ENCODE data around the gene FER. TPM values are rescaled to one million over a fixed set of nuclear protein-coding genes. Genes with fewer than 3 reads are reported as not detected.
"Not testable (repeated sequence)": the region's sequence is repeated elsewhere in the genome, so short reads cannot be mapped to it uniquely, and the experiment has no call there.

The FER gene
- total and polyA plus RNA-seq, 7 donors: 1.2 to 36.7 (median 24.2) TPM

GRCh38 chr5:108822211-108822947 lies 74.7 kb downstream of the FER start:
- 96 to 99% methylated on average over 7 of the region's 7 CpGs for WGBS, 2 donors
- peaks cover 0 to 21% (median 19%) of the 10 kb centered on the region in 4 donors for H3K4me1 ChIP-seq

GRCh38 chr5:108827131-108827530 lies 79.4 kb downstream of the FER start:
- intact Hi-C loops (cut with DNase I): no loop called here
- TF ChIP-seq POLR2A (IDR thresholded peaks at IDR 0.05) (no peak), POLR2AphosphoS5 (IDR thresholded peaks at IDR 0.05) (no peak), CTCF (IDR thresholded peaks at IDR 0.05) (no peak), EP300 (IDR thresholded peaks at IDR 0.05) (no peak)
- WGBS, 2 donors: 92 to 97% methylated on average over 1 of the region's 1 CpG

More at GRCh38 chr5:108822211-108822947, 74.7 kb downstream of the FER start:
- no peaks in the 10 kb centered on the region for H3K9me3 ChIP-seq
- H3K27ac ChIP-seq: no peak overlapping the region
- no peaks in the 10 kb centered on the region for H3K27me3 ChIP-seq
- TF ChIP-seq CTCF (IDR thresholded peaks at IDR 0.05) (no peak), EP300 (IDR thresholded peaks at IDR 0.05) (no peak), POLR2AphosphoS5 (IDR thresholded peaks at IDR 0.05) (no peak), POLR2A (IDR thresholded peaks at IDR 0.05) (no peak)
- no peak overlapping the region for H3K4me3 ChIP-seq
- no peak for DNase-seq
- intact Hi-C loops (cut with DNase I): no loop called here
- H3K36me3 ChIP-seq: no peaks in the 10 kb centered on the region

GRCh38 chr5:108830705-108831276 lies 83.1 kb downstream of the FER start:
- peaks cover 0 to 9% (median 0%) of the 10 kb centered on the region in 4 donors for H3K4me1 ChIP-seq
- no peaks in the 10 kb centered on the region for H3K27me3 ChIP-seq
- H3K36me3 ChIP-seq: no peaks in the 10 kb centered on the region
- no peak for TF ChIP-seq CTCF (IDR thresholded peaks at IDR 0.05)
- no peak for TF ChIP-seq EP300 (IDR thresholded peaks at IDR 0.05)
- TF ChIP-seq POLR2AphosphoS5 (IDR thresholded peaks at IDR 0.05): no peak
- TF ChIP-seq POLR2A (IDR thresholded peaks at IDR 0.05): no peak
- H3K27ac ChIP-seq: no peak overlapping the region
- intact Hi-C loops (cut with DNase I): no loop called here
- H3K9me3 ChIP-seq: no peaks in the 10 kb centered on the region
- no peak for DNase-seq
- WGBS, 2 donors: 91 to 95% methylated on average over 3 of the region's 3 CpGs
- H3K4me3 ChIP-seq: no peak overlapping the region

More at GRCh38 chr5:108827131-108827530, 79.4 kb downstream of the FER start:
- H3K36me3 ChIP-seq: no peaks in the 10 kb centered on the region
- no peaks in the 10 kb centered on the region for H3K27me3 ChIP-seq
- H3K9me3 ChIP-seq: no peaks in the 10 kb centered on the region
- H3K4me1 ChIP-seq: peaks cover 0 to 9% (median 0%) of the 10 kb centered on the region in 4 donors
- H3K27ac ChIP-seq: no peak overlapping the region
- no peak for DNase-seq
- no peak overlapping the region for H3K4me3 ChIP-seq

GRCh38 chr5:108836492-108836891 lies 88.8 kb downstream of the FER start:
- TF ChIP-seq EP300 (IDR thresholded peaks at IDR 0.05) (no peak), POLR2AphosphoS5 (IDR thresholded peaks at IDR 0.05) (no peak), CTCF (IDR thresholded peaks at IDR 0.05) (no peak), POLR2A (IDR thresholded peaks at IDR 0.05) (no peak)
- H3K36me3 ChIP-seq: peaks cover 0 to 7% (median 0%) of the 10 kb centered on the region in 4 donors
- H3K4me1 ChIP-seq: peaks cover 0 to 2% (median 0%) of the 10 kb centered on the region in 4 donors
- WGBS, 2 donors: 88 to 91% methylated on average over 2 of the region's 2 CpGs
- intact Hi-C loops (cut with DNase I): no loop called here
- no peaks in the 10 kb centered on the region for H3K27me3 ChIP-seq
- no peak for DNase-seq
- no peak overlapping the region for H3K27ac ChIP-seq
- H3K9me3 ChIP-seq: no peaks in the 10 kb centered on the region
- no peak overlapping the region for H3K4me3 ChIP-seq

DNA sequence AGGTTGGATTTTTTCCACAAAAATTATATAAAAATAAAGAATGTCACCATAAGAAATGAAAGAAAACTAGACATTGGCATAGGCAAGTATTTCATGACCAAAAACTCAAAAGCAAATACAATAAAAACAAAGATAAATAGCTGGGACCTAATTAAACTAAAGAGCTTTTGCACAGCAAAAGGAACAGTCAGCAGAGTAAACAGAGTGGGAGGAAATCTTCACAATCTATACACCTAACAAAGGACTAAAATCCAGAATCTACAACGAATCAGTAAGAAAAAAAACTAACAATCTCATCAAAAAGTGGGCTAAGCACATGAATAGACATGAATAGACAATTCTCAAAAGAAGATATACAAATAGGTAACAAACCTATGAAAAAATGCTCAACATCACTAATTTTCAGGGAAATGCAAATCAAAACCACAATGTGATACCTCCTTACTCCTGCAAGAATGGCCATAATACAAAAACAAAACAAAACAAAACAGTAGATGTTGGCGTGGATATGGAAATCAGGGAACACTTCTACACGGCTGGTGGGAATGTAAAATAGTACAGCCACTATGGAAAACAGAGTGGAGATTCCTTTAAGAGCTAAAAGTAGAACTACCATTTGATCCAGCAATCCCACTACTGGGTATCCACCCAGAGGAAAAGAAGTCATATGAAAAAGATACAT lies 94.7 kb downstream of the FER start:
- H3K4me1 ChIP-seq; intact Hi-C loops (cut with DNase I); DNase-seq; H3K36me3 ChIP-seq; H3K9me3 ChIP-seq; H3K4me3 ChIP-seq; H3K27ac ChIP-seq; H3K27me3 ChIP-seq: not testable (repeated sequence)
- WGBS, 2 donors: 60 to 88% methylated on average over 3 of the region's 3 CpGs

GRCh38 chr5:108851129-108851528 lies 103.4 kb downstream of the FER start:
- H3K4me3 ChIP-seq; H3K36me3 ChIP-seq; H3K27ac ChIP-seq; DNase-seq; H3K9me3 ChIP-seq; H3K27me3 ChIP-seq; H3K4me1 ChIP-seq; intact Hi-C loops (cut with DNase I): not testable (repeated sequence)
- WGBS, 2 donors: 96% methylated on average over 4 of the region's 4 CpGs
